ENCODE results near the gene MOSPD3. TPM values are rescaled to one million over a fixed set of nuclear protein-coding genes. Genes with fewer than 3 reads are reported as not detected.

MOSPD3 gene
- total and polyA plus RNA-seq, 10 of the 15 experiments (the other 5 are each of a cell fraction or from before 2014, with no cell fraction given) = 0.61 to 13.6 (median 4.1) TPM

DNA sequence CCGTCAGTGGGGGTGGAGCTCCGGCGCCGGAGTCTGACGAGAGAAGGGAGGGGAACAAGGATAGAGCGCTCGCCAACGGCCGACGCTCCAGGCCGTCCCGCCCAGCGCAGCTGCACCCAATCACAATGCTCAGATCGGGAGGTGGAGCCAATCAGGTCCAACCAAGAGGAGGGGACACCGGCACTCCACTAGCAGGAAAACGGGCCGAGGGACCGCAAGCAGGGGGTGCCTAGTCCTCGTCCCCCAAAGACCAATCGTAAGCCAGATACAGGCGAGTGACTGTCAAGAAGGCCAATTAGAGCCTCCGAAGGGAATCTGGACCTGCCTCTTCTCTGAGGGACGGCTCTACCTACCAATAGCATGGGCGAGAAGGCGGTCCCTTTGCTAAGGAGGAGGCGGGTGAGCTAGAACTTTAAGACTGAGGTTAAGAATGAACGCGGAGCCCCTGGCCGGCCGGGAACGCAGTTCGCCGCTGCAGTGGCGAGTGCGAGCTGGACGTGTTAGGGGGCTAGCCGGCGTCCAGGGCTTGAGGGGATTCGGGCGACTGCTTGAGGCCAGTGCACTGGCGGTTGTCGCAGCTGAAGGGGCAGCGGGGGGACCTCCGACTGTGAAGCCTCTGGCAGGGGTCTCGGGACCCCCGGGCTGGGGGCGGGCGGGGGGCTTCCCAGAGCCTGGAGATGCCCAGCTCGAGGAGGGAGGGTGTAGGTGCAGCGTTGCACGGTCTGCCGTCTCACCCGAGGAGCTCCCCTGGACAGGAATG, 25.9 kb upstream of the MOSPD3 start, which contains the start of gene FBXO24 (continued):
- TF ChIP-seq NFYA (IDR thresholded peaks at IDR 0.05; ENCODE audit: borderline replicate concordance, low read depth, low read length) (peak; percentile 93), CHD1 (IDR thresholded peaks at IDR 0.05; ENCODE audit: low read depth, low read length) (0 out of 2 replicates have a peak, but pooled peaks have one; percentile 19), REST (IDR thresholded peaks at IDR 0.05; ENCODE audit: low read depth, low read length) (no peak), SMARCA5 (IDR thresholded peaks at IDR 0.05) (no peak), SIN3A (IDR thresholded peaks at IDR 0.05; ENCODE audit: low read depth, low read length) (no peak), TCF3 (IDR thresholded peaks at IDR 0.05; ENCODE audit: borderline replicate concordance, insufficient read depth, low read depth, low read length) (no peak), ZBTB11 (CRISPR knock-in tag; IDR thresholded peaks at IDR 0.05) (no peak), TCF7 (IDR thresholded peaks at IDR 0.05; ENCODE audit: borderline replicate concordance) (no peak), ESRRA (IDR thresholded peaks at IDR 0.05; ENCODE audit: low read length) (no peak), MYC (IDR thresholded peaks at IDR 0.05; ENCODE audit: insufficient read depth, insufficient read length, insufficient replicate concordance, low read length, severe bottlenecking) (peak; percentile 47), EP300 (IDR thresholded peaks at IDR 0.05; ENCODE audit: borderline replicate concordance in 1 of 2, control insufficient read depth in 1 of 2, low read depth in 2 of 2, low read length in 2 of 2) (0 out of 4 replicates have a peak, but pooled peaks of 1 of the 2 experiments have one; percentile 3), RUNX3 (IDR thresholded peaks at IDR 0.05; ENCODE audit: low read length) (peak; percentile 82), CEBPB (IDR thresholded peaks at IDR 0.05; ENCODE audit: borderline replicate concordance in 1 of 2, low read depth in 2 of 2, low read length in 2 of 2) (no peak), KLF5 (IDR thresholded peaks at IDR 0.05; ENCODE audit: partially characterized antibody) (peak; percentile 98)
- TF ChIP-seq, protein P1, sequence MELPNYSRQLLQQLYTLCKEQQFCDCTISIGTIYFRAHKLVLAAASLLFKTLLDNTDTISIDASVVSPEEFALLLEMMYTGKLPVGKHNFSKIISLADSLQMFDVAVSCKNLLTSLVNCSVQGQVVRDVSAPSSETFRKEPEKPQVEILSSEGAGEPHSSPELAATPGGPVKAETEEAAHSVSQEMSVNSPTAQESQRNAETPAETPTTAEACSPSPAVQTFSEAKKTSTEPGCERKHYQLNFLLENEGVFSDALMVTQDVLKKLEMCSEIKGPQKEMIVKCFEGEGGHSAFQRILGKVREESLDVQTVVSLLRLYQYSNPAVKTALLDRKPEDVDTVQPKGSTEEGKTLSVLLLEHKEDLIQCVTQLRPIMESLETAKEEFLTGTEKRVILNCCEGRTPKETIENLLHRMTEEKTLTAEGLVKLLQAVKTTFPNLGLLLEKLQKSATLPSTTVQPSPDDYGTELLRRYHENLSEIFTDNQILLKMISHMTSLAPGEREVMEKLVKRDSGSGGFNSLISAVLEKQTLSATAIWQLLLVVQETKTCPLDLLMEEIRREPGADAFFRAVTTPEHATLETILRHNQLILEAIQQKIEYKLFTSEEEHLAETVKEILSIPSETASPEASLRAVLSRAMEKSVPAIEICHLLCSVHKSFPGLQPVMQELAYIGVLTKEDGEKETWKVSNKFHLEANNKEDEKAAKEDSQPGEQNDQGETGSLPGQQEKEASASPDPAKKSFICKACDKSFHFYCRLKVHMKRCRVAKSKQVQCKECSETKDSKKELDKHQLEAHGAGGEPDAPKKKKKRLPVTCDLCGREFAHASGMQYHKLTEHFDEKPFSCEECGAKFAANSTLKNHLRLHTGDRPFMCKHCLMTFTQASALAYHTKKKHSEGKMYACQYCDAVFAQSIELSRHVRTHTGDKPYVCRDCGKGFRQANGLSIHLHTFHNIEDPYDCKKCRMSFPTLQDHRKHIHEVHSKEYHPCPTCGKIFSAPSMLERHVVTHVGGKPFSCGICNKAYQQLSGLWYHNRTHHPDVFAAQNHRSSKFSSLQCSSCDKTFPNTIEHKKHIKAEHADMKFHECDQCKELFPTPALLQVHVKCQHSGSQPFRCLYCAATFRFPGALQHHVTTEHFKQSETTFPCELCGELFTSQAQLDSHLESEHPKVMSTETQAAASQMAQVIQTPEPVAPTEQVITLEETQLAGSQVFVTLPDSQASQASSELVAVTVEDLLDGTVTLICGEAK (IDR thresholded peaks at IDR 0.05; ENCODE audit: borderline replicate concordance) = peak; percentile 80; the same call in 1 of the 2 replicates
- TF ChIP-seq, protein P2, sequence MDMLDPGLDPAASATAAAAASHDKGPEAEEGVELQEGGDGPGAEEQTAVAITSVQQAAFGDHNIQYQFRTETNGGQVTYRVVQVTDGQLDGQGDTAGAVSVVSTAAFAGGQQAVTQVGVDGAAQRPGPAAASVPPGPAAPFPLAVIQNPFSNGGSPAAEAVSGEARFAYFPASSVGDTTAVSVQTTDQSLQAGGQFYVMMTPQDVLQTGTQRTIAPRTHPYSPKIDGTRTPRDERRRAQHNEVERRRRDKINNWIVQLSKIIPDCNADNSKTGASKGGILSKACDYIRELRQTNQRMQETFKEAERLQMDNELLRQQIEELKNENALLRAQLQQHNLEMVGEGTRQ (IDR thresholded peaks at IDR 0.05; ENCODE audit: borderline replicate concordance, low read depth, low read length) = no peak; the same call in 1 of the 2 replicates
